Erythroblast (primary cell): ENCODE data around the gene PTPRR.

Experiments used
- GATA1 ChIP-seq: IDR thresholded peaks from 2 replicates; pipeline ENCODE4 v1.6.1; 2011; ENCODE audit warnings: low read depth, mild to moderate bottlenecking, control low read depth, low read length, moderate library complexity
- POLR2A ChIP-seq: IDR thresholded peaks from 2 replicates; pipeline ENCODE4 v1.6.1; 2011; ENCODE audit warnings: mild to moderate bottlenecking, low read length

- TF ChIP-seq POLR2A, result no peak
- no peak for TF ChIP-seq GATA1
Observed at GRCh38 chr12:70966046-70966445, 45.5 kb upstream of the PTPRR start.
